K562 (cell line): ENCODE data around the gene MTFMT. TPM values are rescaled to one million over a fixed set of nuclear protein-coding genes. Genes with fewer than 3 reads are reported as not detected.
A peak's percentile ranks its signal among the peaks of the same experiment; 100 is the strongest.

Source experiments
- ATAC-seq: fragments of 200-7000 bp; cut with Tn5 transposase; 3 replicates; pipeline ENCODE4 v1.9.1; 2020; ENCODE audit warnings: moderate library complexity
- BruUV-seq: library from RNA; stranded (reverse); fragments of 400-500 nt; replicated peaks from 2 replicates; lab custom pipeline; 2021; lab: Mats Ljungman, UMichigan
- CTCF ChIA-PET: fragments of 300-600 bp; formaldehyde crosslinking; extraction: SDS; loops from one replicate; lab custom pipeline; 2021; ENCODE audit warnings: low intra/inter-chr PET ratio; lab: Yijun Ruan, JAX
- POLR2A ChIA-PET: fragments of 300-600, 350-650 bp; sonication (Branson Sonifier 250); formaldehyde crosslinking; extraction: SDS; loops from one replicate; lab custom pipeline; 2021; ENCODE audit warnings: antibody characterized with exemption, inconsistent platforms; lab: Yijun Ruan, JAX
- DNase-seq, 4 experiments: peaks; one replicate each; pipeline versions ENCODE4 v3.0.0 to v3.0.0-alpha.2; 2011 to 2018; ENCODE audit warnings: low spot score in 3 of 4, mixed read lengths in 3 of 4; ENCODE audit errors: extremely low read depth in 1 of 4
- FAIRE-seq: peaks from 2 replicates; lab custom pipeline; 2011; peaks lifted over from hg19 to GRCh38; lab: Jason Lieb, UNC
- H2AFZ ChIP-seq: 2 replicates; pipeline ENCODE4 v1.6.0; 2011; ENCODE audit warnings: low read depth, low read length, control low read depth, inconsistent platforms
- H3K27ac ChIP-seq: fragments of 200-600 bp; 3 replicates; pipeline ENCODE4 v1.8.0; 2011; ENCODE audit warnings: low read depth, mild to moderate bottlenecking, control low read depth, inconsistent platforms, low read length, moderate library complexity, mixed read lengths; ENCODE audit errors: extremely low read depth
- H3K27me3 ChIP-seq, 2 experiments: fragments of 300-600 bp in 1 of 2; 2 replicates in 1 of 2; 3 replicates in 1 of 2; pipeline versions ENCODE4 v1.6.0 to v1.8.0; 2011; ENCODE audit warnings: inconsistent platforms in 2 of 2, low read length in 2 of 2, mild to moderate bottlenecking in 1 of 2, mixed read lengths in 1 of 2, moderate library complexity in 1 of 2; ENCODE audit not compliant: control insufficient read depth in 2 of 2, insufficient read depth in 2 of 2
- H3K36me3 ChIP-seq: fragments of 300-600 bp; 3 replicates; pipeline ENCODE4 v1.8.0; 2011; ENCODE audit warnings: mild to moderate bottlenecking, low read length, inconsistent platforms; ENCODE audit not compliant: control insufficient read depth, insufficient read depth
- H3K4me1 ChIP-seq, 2 experiments: fragments of 200-600 bp in 1 of 2; replicated peaks in 1 of 2; 2 replicates in 1 of 2; 3 replicates in 1 of 2; pipeline versions ENCODE4 v1.5.1 to v1.8.0; 2011; ENCODE audit warnings: inconsistent platforms in 2 of 2, low read length in 2 of 2, mild to moderate bottlenecking in 1 of 2, mixed read lengths in 1 of 2, moderate library complexity in 1 of 2; ENCODE audit not compliant: control insufficient read depth in 2 of 2, insufficient read depth in 2 of 2
- H3K4me2 ChIP-seq: 2 replicates; pipeline ENCODE4 v1.6.1; 2011; ENCODE audit warnings: low read length, control low read depth, inconsistent platforms, mixed read lengths; ENCODE audit not compliant: insufficient read depth
- H3K4me3 ChIP-seq: fragments of 200-600 bp; sonication (generic), shearing (Covaris generic); 2 replicates; pipeline ENCODE4 v1.5.1; 2016; ENCODE audit warnings: control low read depth, inconsistent platforms
- H3K79me2 ChIP-seq: fragments of 200-600 bp; 3 replicates; pipeline ENCODE4 v1.8.0; 2011; ENCODE audit warnings: low read length, inconsistent platforms; ENCODE audit not compliant: control insufficient read depth, insufficient read depth
- H3K9ac ChIP-seq, 2 experiments: 2 replicates each; pipeline versions ENCODE4 v1.6.0 to v1.6.1; 2011; ENCODE audit warnings: low read depth in 2 of 2, low read length in 2 of 2, control low read depth in 1 of 2, inconsistent platforms in 1 of 2, mild to moderate bottlenecking in 1 of 2, mixed read lengths in 1 of 2; ENCODE audit not compliant: insufficient read depth in 1 of 2
- H3K9me1 ChIP-seq: one replicate; pipeline ENCODE4 v1.6.0; 2011; ENCODE audit warnings: inconsistent platforms, mild to moderate bottlenecking, low read length, moderate library complexity; ENCODE audit not compliant: control insufficient read depth, insufficient read depth
- H3K9me3 ChIP-seq: replicated peaks from 2 replicates; pipeline ENCODE4 v1.5.1; 2011; ENCODE audit warnings: low read depth, low read length, inconsistent platforms; ENCODE audit not compliant: control insufficient read depth, insufficient read depth
- H4K20me1 ChIP-seq: replicated peaks from 2 replicates; pipeline ENCODE4 v1.6.1; 2011; ENCODE audit warnings: low read length, inconsistent platforms, mixed read lengths; ENCODE audit not compliant: control insufficient read depth, insufficient read depth
- ATF1 ChIP-seq, 2 experiments: fragments of 450-650 bp in 1 of 2; IDR thresholded peaks; 2 replicates each; pipeline ENCODE4 v1.6.1; 2016; ENCODE audit warnings: missing compliant biosample characterization in 1 of 2, missing genetic modification characterization in 1 of 2
- DEAF1 ChIP-seq: fragments of 450-650 bp; formaldehyde crosslinking; IDR thresholded peaks from 2 replicates; pipeline ENCODE4 v1.4.0; 2020; ENCODE audit warnings: mild to moderate bottlenecking, moderate library complexity
- E2F6 ChIP-seq, 2 experiments: IDR thresholded peaks; 2 replicates each; pipeline ENCODE4 v1.6.1; 2011; ENCODE audit warnings: borderline replicate concordance in 1 of 2, control low read depth in 1 of 2, low read depth in 1 of 2, low read length in 1 of 2, mild to moderate bottlenecking in 1 of 2, mixed read lengths in 1 of 2, moderate library complexity in 1 of 2; ENCODE audit not compliant: insufficient read depth in 1 of 2, insufficient read length in 1 of 2, poor library complexity in 1 of 2, severe bottlenecking in 1 of 2; ENCODE audit errors: extremely low read depth in 1 of 2
- L3MBTL2 ChIP-seq: fragments of 450-650 bp; IDR thresholded peaks from 2 replicates; pipeline ENCODE4 v1.6.1; 2016; ENCODE audit warnings: mild to moderate bottlenecking, moderate library complexity
- MEF2D ChIP-seq: conservative IDR thresholded peaks from 2 replicates; pipeline ENCODE4 v1.6.1; 2016; ENCODE audit warnings: low read depth, missing genetic modification characterization, missing compliant biosample characterization
- NFIC ChIP-seq: fragments of 450-650 bp; IDR thresholded peaks from 2 replicates; pipeline ENCODE4 v1.6.1; 2017; ENCODE audit warnings: mild to moderate bottlenecking, inconsistent platforms
- NR3C1 ChIP-seq: sonication (generic); formaldehyde crosslinking; IDR thresholded peaks from 2 replicates; pipeline ENCODE4 v1.8.1; 2022; ENCODE audit warnings: missing genetic modification reagents
- SAP30 ChIP-seq: fragments of 200-600 bp; sonication (generic); IDR thresholded peaks from 2 replicates; pipeline ENCODE4 v1.6.1; 2012; ENCODE audit warnings: borderline replicate concordance, low read depth, mild to moderate bottlenecking, moderate library complexity, low read length, control low read depth, inconsistent platforms; ENCODE audit not compliant: insufficient read depth, poor library complexity, severe bottlenecking
- SRSF3 ChIP-seq: fragments of 200-400 bp; formaldehyde crosslinking; IDR thresholded peaks from 2 replicates; pipeline ENCODE4 v1.6.1; 2016; ENCODE audit warnings: mild to moderate bottlenecking, low read length, moderate library complexity; ENCODE audit not compliant: insufficient read depth
- ZBTB33 ChIP-seq: sonication (generic); formaldehyde crosslinking; IDR thresholded peaks from 2 replicates; pipeline ENCODE4 v1.8.1; 2023; ENCODE audit warnings: mild to moderate bottlenecking, missing genetic modification reagents
- ZFX ChIP-seq: sonication (generic); formaldehyde crosslinking; IDR thresholded peaks from 2 replicates; pipeline ENCODE4 v1.8.0; 2022; ENCODE audit warnings: mild to moderate bottlenecking, missing genetic modification reagents, moderate library complexity
- ZNF274 ChIP-seq: IDR thresholded peaks from 2 replicates; pipeline ENCODE4 v1.6.1; 2011; ENCODE audit warnings: low read depth, mild to moderate bottlenecking, low read length, moderate library complexity, borderline replicate concordance
- ZNF740 ChIP-seq, 3 experiments: fragments of 200-800 bp in 1 of 3; sonication (Bioruptor generic) in 1 of 3; sonication (generic) in 1 of 3; formaldehyde crosslinking in 1 of 3; IDR thresholded peaks; 2 replicates each; pipeline versions ENCODE4 v1.6.1 to v1.8.0; 2016 to 2022; ENCODE audit warnings: mild to moderate bottlenecking in 2 of 3, missing compliant biosample characterization in 2 of 3, missing genetic modification characterization in 2 of 3, missing genetic modification reagents in 1 of 3
- WGBS: fragments of 100-300 bp; shearing (Covaris generic); methylation state at CpG from one replicate; pipeline ENCODE4 v1.1.6; 2016; ENCODE audit warnings: low coverage, mixed read lengths; ENCODE audit not compliant: insufficient coverage; ENCODE audit errors: missing lambda C conversion rate; 5-methylcytosine and 5-hydroxymethylcytosine counted together
- in situ Hi-C: fragments of 300-500 bp; cut with MboI; formaldehyde crosslinking; loops from 4 replicates; pipeline ENCODE4 v1.15.0; 2018; ENCODE audit warnings: inconsistent platforms, mixed read lengths
- intact Hi-C: fragments of 100-400 bp; cut with micrococcal nuclease; formaldehyde crosslinking; loops from 2 replicates; pipeline ENCODE4 v1.14.2; 2022
- polyA plus RNA-seq, 8 experiments: library from polyadenylated mRNA; depleted of rRNA in 4 of 8; stranded (reverse) in 5 of 8; unstranded in 3 of 8; fragments of >200 nt; fragmentation: Nextera tagmentation in 2 of 8; fragmentation: Illumina TruSeq in 1 of 8; extraction: Ambion mirVana in 2 of 8; extraction: Trizol in 1 of 8; gene quantifications; 2 replicates each; pipeline versions ENCODE4 v1.2.1 to v1.2.3, GENCODE V29; 2011 to 2014; ENCODE audit warnings: inconsistent platforms in 1 of 8, missing spikeins in 1 of 8
- total RNA-seq, 7 experiments: library from RNA; depleted of rRNA in 6 of 7; stranded (reverse); fragments of >200 nt in 6 of 7; fragmentation: Illumina TruSeq in 2 of 7; extraction: Trizol in 2 of 7; gene quantifications; 2 replicates each; pipeline versions ENCODE4 v1.2.1 to v1.2.3, GENCODE V29; 2011 to 2021; ENCODE audit warnings: low replicate concordance in 1 of 7

Gene MTFMT
- total and polyA plus RNA-seq, 9 of the 15 experiments (the other 6 are each of a cell fraction or from before 2014, with no cell fraction given): 1.4 to 31.1 (median 16.2) TPM

DNA sequence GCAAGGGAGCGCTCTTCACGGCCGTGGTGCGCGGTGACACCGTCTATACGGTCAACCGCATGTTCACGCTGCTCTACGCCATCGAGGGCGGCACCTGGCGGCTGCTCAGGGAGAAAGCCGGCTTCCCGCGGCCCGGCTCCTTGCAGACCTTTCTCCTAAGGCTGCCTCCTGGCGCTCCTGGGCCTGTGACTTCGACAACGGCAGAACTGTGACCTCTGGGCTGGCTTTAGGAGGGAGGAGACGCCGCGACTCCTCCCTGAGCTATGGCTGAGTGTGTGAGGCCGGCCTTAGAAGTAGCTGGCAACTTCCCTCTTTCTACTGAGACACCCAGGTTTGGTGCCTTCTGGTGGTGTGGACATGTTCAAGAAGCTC, 48.5 kb upstream of the MTFMT start:
- BruUV-seq: no TSS peak
- Histone ChIP-seq H3K79me2 (no peaks in the 10 kb centered on the region), H3K36me3 (no peaks in the 10 kb centered on the region), H2AFZ (no peak overlapping the region), H3K4me1 (peaks cover 0 to 16% of the 10 kb centered on the region in 2 experiments; a peak in 2 of 5 replicates), H3K27ac (no peak overlapping the region), H3K9ac (no peak overlapping the region)
- CTCF ChIA-PET: no interaction called here
- DNase-seq: no peak
- TF ChIP-seq SRSF3 (no peak), MEF2D (tag) (no peak), SAP30 (no peak), E2F6 (IDR thresholded peaks at IDR 0.05; ENCODE audit: borderline replicate concordance in 1 of 2, extremely low read depth in 1 of 2, insufficient read depth in 1 of 2, insufficient read length in 1 of 2, low read depth in 1 of 2, low read length in 1 of 2, poor library complexity in 1 of 2, severe bottlenecking in 1 of 2) (peak in 1 of 2 experiments; percentile 32), ZFX (CRISPR knock-in tag) (0 out of 2 replicates have a peak, but pooled peaks have one; percentile 15), ZNF274 (no peak), ATF1 (CRISPR knock-in tag; IDR thresholded peaks at IDR 0.05) (no peak), ATF1 (tag; IDR thresholded peaks at IDR 0.05) (no peak), ZBTB33 (0 out of 2 replicates have a peak, but pooled peaks have one; percentile 79), NFIC (peak; percentile 16; the same call in 1 of the 2 replicates), ZNF740 (CRISPR knock-in tag; IDR thresholded peaks at IDR 0.05) (no peak), ZNF740 (tag; IDR thresholded peaks at IDR 0.05) (no peak), DEAF1 (CRISPR knock-in tag) (no peak), NR3C1 (CRISPR knock-in tag) (no peak), L3MBTL2 (peak; percentile 39; the same call in 1 of the 2 replicates)
- TF ChIP-seq, all 486 proteins: peak for 5
- POLR2A ChIA-PET: no interaction called here
- in situ Hi-C loops (no loop called here), intact Hi-C loops (no loop called here)
- Histone ChIP-seq H3K9me3 (no peaks in the 10 kb centered on the region; the same call in 1 of the 2 replicates), H3K4me2 (no peak overlapping the region), H3K27me3 (peaks cover 11 to 29% of the 10 kb centered on the region in 2 experiments), H3K9me1 (no peaks in the 10 kb centered on the region), H4K20me1 (no peaks in the 10 kb centered on the region), H3K4me3 (no peak overlapping the region)
- ATAC-seq: peak; percentile 47
- FAIRE-seq: no peak
- WGBS: 29% methylated on average over 19 of the region's 24 CpGs
